Coronary artery (tissue), 2 donors: ENCODE measurements around the gene LARGE1.

Experiments used
- DNase-seq: peaks from one replicate; pipeline ENCODE4 v3.0.0-alpha.2; 2017; ENCODE audit warnings: low spot score
- H3K27ac ChIP-seq, 2 donors: fragments of 200-600 bp; sonication (generic); one replicate each; pipeline ENCODE4 v1.5.1; 2016 to 2019
- H3K4me3 ChIP-seq: fragments of 200-600 bp; sonication (generic); 2 replicates; pipeline ENCODE4 v1.5.1; 2016; ENCODE audit warnings: mild to moderate bottlenecking, moderate library complexity
- TF ChIP-seq, protein P1 (sequence below): fragments of 200-600 bp; sonication (generic); IDR thresholded peaks from one replicate; pipeline ENCODE4 v1.5.1; 2019; ENCODE audit warnings: antibody characterized with exemption

LARGE1 gene

DNA sequence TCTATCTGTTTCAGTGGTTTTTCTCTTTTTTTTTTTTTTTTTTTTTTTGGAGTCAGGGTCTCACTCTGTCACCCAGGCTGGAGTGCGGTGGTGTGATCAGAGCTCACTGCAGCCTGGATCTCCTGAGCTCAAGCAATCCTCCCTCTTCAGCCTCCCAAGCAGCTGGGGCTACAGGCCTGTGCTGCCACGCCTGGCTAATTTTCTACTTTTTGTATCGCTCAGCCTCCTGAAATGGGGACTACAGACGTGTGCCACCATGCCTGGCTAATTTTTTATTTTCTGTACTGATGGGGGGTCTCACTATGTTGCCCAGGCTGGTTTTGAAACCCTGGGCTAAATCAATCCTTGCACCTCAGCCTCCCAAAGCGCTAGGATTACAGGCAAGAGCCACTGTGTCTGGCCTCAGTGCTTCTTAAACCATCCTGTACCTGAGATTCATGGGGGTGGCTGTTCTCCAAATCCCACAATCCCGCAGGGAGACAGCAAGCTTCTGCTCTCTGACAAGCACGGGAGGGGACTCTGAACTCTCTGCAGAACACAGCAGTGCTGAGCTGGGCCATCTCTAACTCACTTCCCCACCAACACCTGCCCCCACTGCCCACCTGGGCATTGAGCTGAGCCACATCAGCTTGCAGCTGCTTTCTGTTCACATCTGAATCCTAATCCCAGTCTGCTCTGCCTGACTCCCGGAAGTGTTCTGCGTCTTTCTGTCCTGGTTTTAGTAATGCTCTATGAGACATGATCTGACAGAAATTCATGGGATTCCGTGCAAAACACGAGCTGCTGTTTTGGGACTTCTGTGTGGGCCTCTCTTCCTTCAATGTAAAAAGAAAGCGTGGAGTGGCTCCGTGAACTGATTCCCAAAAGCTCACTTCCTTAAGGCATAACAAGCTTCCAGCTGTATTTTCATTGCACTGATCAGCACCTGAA, 400.0 kb downstream of the LARGE1 start:
- no peak overlapping the region for H3K27ac ChIP-seq
- H3K4me3 ChIP-seq, result no peak overlapping the region
- TF ChIP-seq, protein P1, sequence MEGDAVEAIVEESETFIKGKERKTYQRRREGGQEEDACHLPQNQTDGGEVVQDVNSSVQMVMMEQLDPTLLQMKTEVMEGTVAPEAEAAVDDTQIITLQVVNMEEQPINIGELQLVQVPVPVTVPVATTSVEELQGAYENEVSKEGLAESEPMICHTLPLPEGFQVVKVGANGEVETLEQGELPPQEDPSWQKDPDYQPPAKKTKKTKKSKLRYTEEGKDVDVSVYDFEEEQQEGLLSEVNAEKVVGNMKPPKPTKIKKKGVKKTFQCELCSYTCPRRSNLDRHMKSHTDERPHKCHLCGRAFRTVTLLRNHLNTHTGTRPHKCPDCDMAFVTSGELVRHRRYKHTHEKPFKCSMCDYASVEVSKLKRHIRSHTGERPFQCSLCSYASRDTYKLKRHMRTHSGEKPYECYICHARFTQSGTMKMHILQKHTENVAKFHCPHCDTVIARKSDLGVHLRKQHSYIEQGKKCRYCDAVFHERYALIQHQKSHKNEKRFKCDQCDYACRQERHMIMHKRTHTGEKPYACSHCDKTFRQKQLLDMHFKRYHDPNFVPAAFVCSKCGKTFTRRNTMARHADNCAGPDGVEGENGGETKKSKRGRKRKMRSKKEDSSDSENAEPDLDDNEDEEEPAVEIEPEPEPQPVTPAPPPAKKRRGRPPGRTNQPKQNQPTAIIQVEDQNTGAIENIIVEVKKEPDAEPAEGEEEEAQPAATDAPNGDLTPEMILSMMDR, result no peak
- no peak for DNase-seq

DNA sequence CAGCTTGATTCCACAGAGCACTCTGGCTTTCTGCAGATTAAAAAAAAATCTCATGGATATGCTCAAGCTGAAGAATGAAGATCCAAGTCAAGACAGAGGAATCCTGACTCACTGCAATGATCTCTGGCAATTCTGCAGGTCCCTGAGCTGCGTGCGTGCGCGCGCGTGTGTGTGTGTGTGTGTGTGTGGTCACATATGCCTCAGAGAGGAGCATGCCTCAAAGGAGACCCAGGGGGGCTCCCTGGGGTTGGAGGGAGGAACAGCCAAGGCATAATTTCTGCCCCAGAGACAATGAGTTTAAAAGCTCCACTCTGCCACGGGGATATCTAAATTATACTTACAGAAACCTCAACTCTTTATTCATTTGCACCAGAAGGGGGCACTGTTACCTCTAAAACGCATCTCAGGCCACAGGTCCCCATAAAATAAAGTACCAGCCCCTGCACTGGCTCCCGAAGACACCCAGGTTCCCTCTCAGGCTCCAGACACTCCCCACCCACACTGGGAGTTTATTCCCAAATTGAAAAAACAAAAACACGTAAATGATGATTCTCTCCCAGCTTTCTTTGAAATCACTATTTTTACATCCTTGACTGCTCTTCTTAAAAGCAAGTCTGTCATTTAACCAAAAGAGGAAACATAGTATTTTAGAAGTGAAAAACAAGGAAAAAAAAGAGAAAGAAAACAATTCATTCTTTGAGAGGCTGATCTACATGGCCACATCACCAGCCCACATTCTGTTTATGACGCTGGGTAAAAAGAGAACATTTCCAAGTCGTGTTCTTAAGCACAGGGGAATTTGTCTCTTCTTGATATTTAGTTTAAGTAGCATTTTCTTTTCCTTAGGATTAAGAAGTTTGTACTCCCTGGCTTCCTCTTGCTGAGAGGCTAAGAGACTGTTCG, 401.0 kb downstream of the LARGE1 start:
- TF ChIP-seq, protein P1, result peak; percentile 51
- no peak overlapping the region for H3K27ac ChIP-seq
- H3K4me3 ChIP-seq, result no peak overlapping the region
- no peak for DNase-seq

DNA sequence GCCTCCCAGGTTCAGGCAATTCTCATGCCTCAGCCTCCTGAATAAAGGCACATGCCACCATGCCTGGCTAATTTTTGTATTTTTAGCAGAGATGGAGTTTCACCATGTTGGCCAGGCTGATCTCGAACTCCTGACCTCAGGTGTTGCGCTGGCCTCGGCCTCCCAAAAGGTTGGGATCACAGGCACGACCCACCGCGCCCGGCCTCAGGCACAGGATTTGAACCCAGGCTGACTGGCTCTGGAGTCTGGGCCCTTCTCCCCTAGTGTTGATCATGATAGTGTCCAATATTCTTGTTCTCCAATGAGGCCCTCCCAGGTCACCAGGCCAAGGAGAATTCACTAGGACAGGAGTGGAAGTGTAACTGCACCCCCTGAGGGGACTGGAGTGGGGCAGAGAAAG, 401.9 kb downstream of the LARGE1 start:
- H3K27ac ChIP-seq, result no peak overlapping the region
- no peak overlapping the region for H3K4me3 ChIP-seq
- DNase-seq, result no peak
- TF ChIP-seq, protein P1, result no peak

DNA sequence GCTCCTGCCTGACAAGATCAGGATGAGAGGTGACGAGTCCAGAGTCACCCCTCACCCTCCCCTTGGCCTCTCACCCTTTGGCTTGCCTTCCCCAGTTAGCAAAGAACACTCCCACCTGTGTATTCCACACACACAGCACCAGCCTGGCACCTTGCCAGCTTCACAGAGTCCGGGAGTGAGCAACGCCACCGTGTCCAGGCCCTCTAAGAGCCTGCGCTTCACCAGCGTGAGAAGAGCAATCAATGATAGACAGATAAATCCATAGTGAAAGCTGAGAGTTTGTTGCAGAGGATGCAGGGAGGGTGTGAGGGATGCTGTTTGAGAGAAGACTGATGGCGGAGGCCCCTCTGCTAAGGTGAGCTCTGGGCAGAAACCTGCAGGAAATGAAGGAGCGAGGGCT, 404.5 kb downstream of the LARGE1 start:
- no peak for DNase-seq
- Histone ChIP-seq H3K4me3 (no peak overlapping the region), H3K27ac (no peak overlapping the region)
- TF ChIP-seq, protein P1, result no peak

DNA sequence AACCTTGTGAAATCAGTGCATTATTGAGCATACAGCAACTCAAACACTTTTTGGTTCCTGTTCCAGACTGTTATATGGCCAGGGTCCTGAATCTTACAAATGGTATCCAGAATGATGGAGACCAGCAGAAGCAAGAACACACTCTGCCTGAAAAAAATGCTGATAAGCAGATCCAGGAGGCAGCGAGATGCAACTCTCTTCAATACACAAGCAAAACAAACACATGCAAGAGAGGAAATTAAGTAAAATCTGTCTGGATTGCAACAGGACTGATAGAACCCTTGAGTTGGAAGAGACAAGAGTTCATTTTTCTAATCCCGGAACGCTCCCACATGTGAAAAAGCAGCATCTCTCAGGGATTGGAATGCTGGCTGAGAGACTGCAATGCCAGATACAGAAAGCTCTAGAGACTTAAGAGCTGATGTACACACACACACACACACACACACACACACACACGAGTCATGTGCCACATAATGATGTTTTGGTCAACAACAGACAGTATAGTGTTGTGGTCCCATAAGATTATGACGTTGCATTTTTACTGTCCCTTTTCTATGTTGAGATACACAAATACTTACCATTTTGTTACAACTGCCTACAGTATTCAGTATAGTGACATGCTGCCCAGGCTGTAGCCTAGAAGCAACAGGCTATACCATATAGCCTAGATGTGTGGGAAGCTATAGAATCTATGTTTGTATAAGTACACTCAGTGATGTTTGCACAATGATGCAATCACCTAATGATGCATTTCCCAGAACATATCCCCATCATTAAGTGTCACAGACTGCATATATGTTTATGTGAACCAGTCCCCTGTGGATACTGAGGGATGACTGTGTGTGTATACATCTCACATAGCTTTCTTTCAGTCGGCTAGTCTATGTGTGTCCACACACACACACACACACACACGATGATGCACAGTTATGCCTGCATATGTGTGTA, 406.6 kb downstream of the LARGE1 start:
- no peak for DNase-seq
- TF ChIP-seq, protein P1, result no peak
- Histone ChIP-seq H3K27ac (no peak overlapping the region), H3K4me3 (no peak overlapping the region)

DNA sequence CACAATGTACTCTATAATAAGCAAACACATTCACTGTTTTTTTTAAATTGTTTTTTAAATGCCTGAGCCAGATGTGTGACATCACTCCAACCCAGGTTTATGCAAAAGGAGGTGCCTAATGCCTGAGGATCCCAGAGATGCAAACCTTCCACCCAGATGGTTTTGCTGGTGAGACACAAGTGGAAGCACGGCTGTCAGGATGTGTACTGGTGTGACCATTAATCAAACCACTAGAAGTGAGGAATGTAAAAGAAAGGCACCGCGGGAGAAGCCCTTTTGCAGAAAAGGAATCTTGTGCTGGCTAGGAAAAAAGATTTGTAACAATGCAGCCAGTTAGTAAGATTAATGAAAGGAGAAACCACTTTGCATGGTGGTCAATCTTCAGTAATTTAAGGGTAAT, 407.4 kb downstream of the LARGE1 start:
- Histone ChIP-seq H3K4me3 (no peak overlapping the region), H3K27ac (no peak overlapping the region)
- no peak for DNase-seq
- TF ChIP-seq, protein P1, result no peak
